Endodermal cell (in vitro differentiated cells): ENCODE measurements around the gene SERPING1. TPM values are rescaled to one million over a fixed set of nuclear protein-coding genes. Genes with fewer than 3 reads are reported as not detected.

ENCODE experiments used
- DNase-seq: peaks from one replicate; pipeline ENCODE4 v3.0.0-alpha.2; 2017
- H3K27ac ChIP-seq: 2 replicates; pipeline ENCODE4 v1.5.1; 2013; ENCODE audit warnings: mild to moderate bottlenecking, low read depth, low read length, moderate library complexity
- H3K27me3 ChIP-seq: 2 replicates; pipeline ENCODE4 v1.6.1; 2013; ENCODE audit warnings: mild to moderate bottlenecking, low read length, moderate library complexity; ENCODE audit not compliant: insufficient read depth, control insufficient read depth, poor library complexity, severe bottlenecking
- H3K36me3 ChIP-seq: 2 replicates; pipeline ENCODE4 v1.7.0; 2013; ENCODE audit warnings: mild to moderate bottlenecking, low read length, moderate library complexity; ENCODE audit not compliant: control insufficient read depth, insufficient read depth
- H3K4me1 ChIP-seq: one replicate; pipeline ENCODE4 v1.7.0; 2013; ENCODE audit warnings: low read length; ENCODE audit not compliant: control insufficient read depth, insufficient read depth
- H3K4me3 ChIP-seq: 2 replicates; pipeline ENCODE4 v1.5.1; 2013; ENCODE audit warnings: mild to moderate bottlenecking, low read length, moderate library complexity
- H3K9ac ChIP-seq: 2 replicates; pipeline ENCODE4 v1.6.1; 2013; ENCODE audit warnings: mild to moderate bottlenecking, low read length, moderate library complexity; ENCODE audit not compliant: poor library complexity, severe bottlenecking; ENCODE audit errors: extremely low read depth
- H3K9me3 ChIP-seq: 2 replicates; pipeline ENCODE4 v1.6.1; 2013; ENCODE audit warnings: mild to moderate bottlenecking, low read length, moderate library complexity; ENCODE audit not compliant: control insufficient read depth
- H3K27ac Mint-ChIP-seq: 2 replicates; pipeline ENCODE4 v1.8.0; 2020; ENCODE audit warnings: mixed read lengths
- H3K27me3 Mint-ChIP-seq: 2 replicates; pipeline ENCODE4 v1.8.0; 2021; ENCODE audit warnings: mild to moderate bottlenecking, mixed read lengths; ENCODE audit not compliant: insufficient read depth
- H3K36me3 Mint-ChIP-seq: 2 replicates; pipeline ENCODE4 v1.8.0; 2020; ENCODE audit warnings: low read depth, mixed read lengths
- H3K4me1 Mint-ChIP-seq: 2 replicates; pipeline ENCODE4 v1.8.0; 2020; ENCODE audit warnings: mixed read lengths
- H3K4me3 Mint-ChIP-seq: 2 replicates; pipeline ENCODE4 v1.8.0; 2020; ENCODE audit warnings: mild to moderate bottlenecking, moderate library complexity, mixed read lengths
- H3K9me3 Mint-ChIP-seq: 2 replicates; pipeline ENCODE4 v1.8.0; 2020; ENCODE audit warnings: mild to moderate bottlenecking, mixed read lengths
- CTCF ChIP-seq: fragments of 200-600 bp; sonication (generic); conservative IDR thresholded peaks from 2 replicates; pipeline ENCODE4 v1.5.0; 2021; ENCODE audit warnings: antibody characterized with exemption, mild to moderate bottlenecking
- WGBS, 2 experiments: methylation state at CpG; one replicate each; pipeline versions ENCODE4 v1.1.5 to v1.1.7; 2013; ENCODE audit warnings: missing lambda C conversion rate in 2 of 2, mixed read lengths in 1 of 2; ENCODE audit not compliant: insufficient coverage in 1 of 2, insufficient read length in 1 of 2; 5-methylcytosine and 5-hydroxymethylcytosine counted together
- total RNA-seq, 2 donors: library from RNA; stranded (reverse); fragmentation: NEBNext Ultra II Directional in 1 of 2; extraction: Animal tissue kit (Norgen Biotek cat#: 25700) in 1 of 2; gene quantifications; 2 replicates in 1 of 2; 3 replicates in 1 of 2; pipeline ENCODE4 v1.2.1, GENCODE V29; 2021

SERPING1 gene
- total RNA-seq, 2 donors from 2014 or later: 67.8 to 73.5 TPM

- Mint-ChIP-seq H3K36me3 (no peaks in the 10 kb centered on the region), H3K27ac (no peak overlapping the region), H3K4me3 (no peak overlapping the region), H3K27me3 (peaks cover 14% of the 10 kb centered on the region), H3K4me1 (peaks cover 7% of the 10 kb centered on the region), H3K9me3 (no peaks in the 10 kb centered on the region)
- DNase-seq: no peak
- Histone ChIP-seq H3K27me3 (no peaks in the 10 kb centered on the region), H3K9me3 (no peaks in the 10 kb centered on the region), H3K4me3 (no peak overlapping the region), H3K4me1 (no peaks in the 10 kb centered on the region), H3K36me3 (no peaks in the 10 kb centered on the region), H3K9ac (no peak overlapping the region), H3K27ac (no peak overlapping the region)
- no peak for TF ChIP-seq CTCF
These were observed 36.8 kb downstream of the SERPING1 start for GRCh38 chr11:57634311-57634710.

DNA sequence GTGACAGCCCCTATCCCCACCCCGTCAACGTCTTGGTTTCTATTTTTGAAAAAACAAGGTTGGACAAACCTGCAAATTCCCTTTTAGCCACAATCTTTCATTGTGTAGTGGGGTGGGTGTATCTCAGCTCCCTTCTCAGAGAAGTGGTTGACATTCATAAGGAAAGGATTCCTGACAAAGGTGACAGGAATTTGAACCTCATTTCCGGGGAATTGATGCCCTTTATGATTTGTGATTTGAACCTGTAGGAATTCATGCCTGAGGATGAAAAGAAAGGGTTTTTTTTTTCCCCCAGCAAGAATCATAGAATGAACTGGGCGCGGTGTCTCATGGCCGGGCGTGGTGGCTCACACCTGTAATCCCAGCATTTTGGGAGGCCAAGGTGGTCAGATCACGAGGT is 37.8 kb downstream of the SERPING1 start:
- 95% methylated on average over 8 of the region's 8 CpGs for WGBS, 2 experiments
- Histone ChIP-seq H3K27me3 (no peaks in the 10 kb centered on the region), H3K27ac (no peak overlapping the region), H3K4me1 (no peaks in the 10 kb centered on the region), H3K9me3 (no peaks in the 10 kb centered on the region), H3K4me3 (no peak overlapping the region), H3K9ac (no peak overlapping the region), H3K36me3 (no peaks in the 10 kb centered on the region)
- Mint-ChIP-seq H3K4me1 (peaks cover 7% of the 10 kb centered on the region), H3K36me3 (peaks cover 5% of the 10 kb centered on the region), H3K27ac (no peak overlapping the region), H3K4me3 (no peak overlapping the region), H3K27me3 (peaks cover 14% of the 10 kb centered on the region), H3K9me3 (no peaks in the 10 kb centered on the region)
- no peak for TF ChIP-seq CTCF
- DNase-seq: no peak

DNA sequence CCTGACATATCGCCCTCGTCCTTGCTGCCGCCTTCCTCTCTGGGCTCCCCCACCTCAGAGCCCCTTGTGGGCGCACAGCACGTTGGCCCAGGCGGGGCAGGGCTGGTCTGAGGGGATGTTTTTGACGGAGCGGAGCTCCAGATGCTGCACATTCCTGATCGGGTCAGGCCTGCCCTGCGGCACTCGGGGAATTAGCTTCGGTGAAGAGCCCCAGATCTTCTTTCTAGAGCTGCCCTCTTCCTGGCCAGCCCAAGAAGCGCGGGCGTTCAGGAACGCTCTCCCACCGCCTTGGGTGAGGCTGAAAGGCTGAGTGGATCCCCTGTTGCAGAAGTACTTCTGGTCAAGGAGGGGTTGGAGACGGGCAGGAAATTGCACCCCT is 40.1 kb downstream of the SERPING1 start:
- Mint-ChIP-seq H3K4me1 (peaks cover 24% of the 10 kb centered on the region), H3K9me3 (no peaks in the 10 kb centered on the region), H3K27me3 (peaks cover 8% of the 10 kb centered on the region), H3K4me3 (peak overlapping the region; percentile 100), H3K27ac (peak overlapping the region; percentile 98), H3K36me3 (peaks cover 28% of the 10 kb centered on the region)
- Histone ChIP-seq H3K4me1 (peaks cover 2% of the 10 kb centered on the region), H3K27me3 (no peaks in the 10 kb centered on the region), H3K27ac (peak overlapping the region; percentile 99), H3K9me3 (no peaks in the 10 kb centered on the region), H3K9ac (peak overlapping the region; percentile 99), H3K36me3 (peaks cover 22% of the 10 kb centered on the region), H3K4me3 (peak overlapping the region; percentile 91)
- 0 to 34% methylated on average over 1 to 18 of the region's 18 CpGs for WGBS, 2 experiments
- no peak for TF ChIP-seq CTCF
- DNase-seq: peak; percentile 89
